WTC11 (cell line): ENCODE data around the gene VAV2. TPM values are rescaled to one million over a fixed set of nuclear protein-coding genes. Genes with fewer than 3 reads are reported as not detected.

Experiments
- ATAC-seq: fragments of 200-7000 bp; cut with Tn5 transposase; 2 replicates; pipeline ENCODE4 v1.10.0; 2021; ENCODE audit warnings: mild to moderate bottlenecking, moderate library complexity
- CTCF ChIA-PET: fragments of 300-600 bp; sonication (Branson Sonifier 250); formaldehyde crosslinking; loops from one replicate; lab custom pipeline; 2021; ENCODE audit warnings: antibody characterized with exemption; lab: Charles Lee
- POLR2A ChIA-PET: fragments of 350-600 bp; sonication (Branson Sonifier 250); formaldehyde crosslinking; loops from one replicate; lab custom pipeline; 2021; ENCODE audit warnings: antibody characterized with exemption; lab: Charles Lee
- DNase-seq: peaks from one replicate; pipeline ENCODE4 v3.0.0; 2021; ENCODE audit warnings: low spot score
- H3K27ac Mint-ChIP-seq: 2 replicates; pipeline ENCODE4 v1.8.0; 2021; ENCODE audit warnings: mixed read lengths
- H3K27me3 Mint-ChIP-seq: 2 replicates; pipeline ENCODE4 v1.8.0; 2021; ENCODE audit warnings: low read depth, mild to moderate bottlenecking, moderate library complexity, mixed read lengths
- H3K36me3 Mint-ChIP-seq: 2 replicates; pipeline ENCODE4 v1.8.0; 2021; ENCODE audit warnings: mixed read lengths
- H3K4me1 Mint-ChIP-seq: 2 replicates; pipeline ENCODE4 v1.8.0; 2022; ENCODE audit warnings: mixed read lengths
- H3K4me3 Mint-ChIP-seq: 2 replicates; pipeline ENCODE4 v1.8.0; 2021; ENCODE audit warnings: mild to moderate bottlenecking, moderate library complexity, mixed read lengths
- H3K9me3 Mint-ChIP-seq: 2 replicates; pipeline ENCODE4 v1.8.0; 2021; ENCODE audit warnings: mixed read lengths
- ATF2 ChIP-seq: sonication (generic); formaldehyde crosslinking; IDR thresholded peaks from 2 replicates; pipeline ENCODE4 v1.8.1; 2022; ENCODE audit warnings: low read depth, missing genetic modification reagents, borderline replicate concordance
- CBFB ChIP-seq: sonication (generic); formaldehyde crosslinking; IDR thresholded peaks from 2 replicates; pipeline ENCODE4 v1.8.1; 2022; ENCODE audit warnings: mild to moderate bottlenecking, low read depth, missing genetic modification reagents
- CREB1 ChIP-seq: sonication (generic); formaldehyde crosslinking; IDR thresholded peaks from 2 replicates; pipeline ENCODE4 v1.8.0; 2023; ENCODE audit warnings: mild to moderate bottlenecking, missing genetic modification reagents
- ELF4 ChIP-seq: sonication (generic); formaldehyde crosslinking; IDR thresholded peaks from 2 replicates; pipeline ENCODE4 v1.8.1; 2022; ENCODE audit warnings: low read depth, mild to moderate bottlenecking, moderate library complexity, missing genetic modification reagents
- ESRRA ChIP-seq: sonication (generic); formaldehyde crosslinking; IDR thresholded peaks from 2 replicates; pipeline ENCODE4 v1.8.1; 2022; ENCODE audit warnings: mild to moderate bottlenecking, missing genetic modification reagents, borderline replicate concordance
- GABPB1 ChIP-seq: sonication (generic); formaldehyde crosslinking; IDR thresholded peaks from 2 replicates; pipeline ENCODE4 v1.8.1; 2023; ENCODE audit warnings: mild to moderate bottlenecking, missing genetic modification reagents
- GRHL2 ChIP-seq: fragments of 250-450 bp; sonication (Bioruptor Pico); IDR thresholded peaks from 2 replicates; pipeline ENCODE4 v1.8.0; 2022; ENCODE audit warnings: mild to moderate bottlenecking, moderate library complexity; ENCODE audit not compliant: insufficient replicate concordance, severe bottlenecking
- GTF2I ChIP-seq: fragments of 250-450 bp; sonication (Bioruptor Pico); conservative IDR thresholded peaks from 2 replicates; pipeline ENCODE4 v1.4.0; 2021; ENCODE audit warnings: mild to moderate bottlenecking
- HMGA2 ChIP-seq: fragments of 250-450 bp; sonication (Bioruptor Pico); IDR thresholded peaks from 2 replicates; pipeline ENCODE4 v1.4.0; 2021; ENCODE audit warnings: mild to moderate bottlenecking, moderate library complexity
- JAZF1 ChIP-seq: fragments of 250-450 bp; sonication (Bioruptor Pico); IDR thresholded peaks from 2 replicates; pipeline ENCODE4 v1.9.0; 2021; ENCODE audit warnings: moderate library complexity, mild to moderate bottlenecking, inconsistent platforms
- KAT7 ChIP-seq: sonication (generic); formaldehyde crosslinking; IDR thresholded peaks from 2 replicates; pipeline ENCODE4 v1.8.1; 2023; ENCODE audit warnings: missing genetic modification reagents, mild to moderate bottlenecking, borderline replicate concordance
- MYBL2 ChIP-seq: sonication (generic); formaldehyde crosslinking; IDR thresholded peaks from 2 replicates; pipeline ENCODE4 v1.8.1; 2023; ENCODE audit warnings: mild to moderate bottlenecking, moderate library complexity, missing genetic modification reagents
- OVOL2 ChIP-seq: fragments of 250-450 bp; sonication (Bioruptor Pico); IDR thresholded peaks from 2 replicates; pipeline ENCODE4 v1.9.0; 2021; ENCODE audit warnings: mild to moderate bottlenecking, borderline replicate concordance
- PRRX2 ChIP-seq: fragments of 250-450 bp; sonication (Bioruptor Pico); IDR thresholded peaks from 2 replicates; pipeline ENCODE4 v1.8.0; 2021; ENCODE audit warnings: mild to moderate bottlenecking
- RORB ChIP-seq: fragments of 250-450 bp; sonication (Bioruptor Pico); IDR thresholded peaks from 2 replicates; pipeline ENCODE4 v1.9.0; 2021; ENCODE audit warnings: mild to moderate bottlenecking
- SMAD4 ChIP-seq: sonication (generic); formaldehyde crosslinking; IDR thresholded peaks from 2 replicates; pipeline ENCODE4 v1.8.0; 2022; ENCODE audit warnings: mild to moderate bottlenecking, missing genetic modification reagents
- SOX15 ChIP-seq: fragments of 250-450 bp; sonication (Bioruptor Pico); IDR thresholded peaks from 2 replicates; pipeline ENCODE4 v1.9.0; 2021; ENCODE audit warnings: mild to moderate bottlenecking
- ZNF138 ChIP-seq: sonication (generic); formaldehyde crosslinking; conservative IDR thresholded peaks from 2 replicates; pipeline ENCODE4 v1.8.1; 2022; ENCODE audit warnings: mild to moderate bottlenecking, moderate library complexity, missing genetic modification reagents
- ZNF671 ChIP-seq: fragments of 250-450 bp; sonication (Bioruptor Pico); IDR thresholded peaks from 2 replicates; pipeline ENCODE4 v1.8.0; 2021; ENCODE audit warnings: mild to moderate bottlenecking
- total RNA-seq: library from RNA; stranded (reverse); gene quantifications from 3 replicates; pipeline ENCODE4 v1.2.3, GENCODE V29; 2021
- TF ChIP-seq, protein P1 (sequence below): fragments of 250-450 bp; sonication (Bioruptor Pico); IDR thresholded peaks from 2 replicates; pipeline ENCODE4 v1.8.0; 2021; ENCODE audit warnings: mild to moderate bottlenecking
- TF ChIP-seq, protein P2 (sequence below): sonication (generic); formaldehyde crosslinking; IDR thresholded peaks from 2 replicates; pipeline ENCODE4 v1.8.0; 2022; ENCODE audit warnings: mild to moderate bottlenecking, missing genetic modification reagents

VAV2 gene
- total RNA-seq, 1 experiment from 2014 or later, result 39.7 TPM

DNA sequence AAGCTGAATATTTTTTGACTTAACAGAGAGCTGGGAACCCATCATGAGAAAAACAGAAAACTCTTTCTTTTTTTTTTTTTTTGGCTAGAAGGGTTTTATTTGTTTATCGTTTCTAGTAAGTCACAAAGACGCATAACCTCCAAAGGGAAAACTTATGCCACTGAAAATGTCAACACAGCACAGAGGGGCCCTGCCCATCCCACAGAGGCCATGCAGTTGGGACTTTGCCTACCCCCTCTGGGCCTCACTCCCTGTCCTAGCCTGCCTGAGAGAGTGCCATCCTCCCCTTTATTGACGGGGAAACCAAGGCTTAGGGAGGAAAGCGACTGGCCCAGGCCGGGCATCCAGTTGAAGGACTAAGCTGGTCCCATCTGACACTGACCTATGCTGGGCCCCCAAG is 74.7 kb downstream of the VAV2 start (continued):
- TF ChIP-seq PRRX2 (no peak), OVOL2 (CRISPR knock-in tag) (no peak), GRHL2 (no peak), HMGA2 (CRISPR knock-in tag) (no peak)
- TF ChIP-seq, all 79 proteins: peak for 0

GRCh38 chr9:133916159-133916541 is 76.0 kb downstream of the VAV2 start:
- DNase-seq, result no peak
- H3K4me3 Mint-ChIP-seq, result no peak overlapping the region
- H3K4me1 Mint-ChIP-seq, result peaks cover 44% of the 10 kb centered on the region
- POLR2A ChIA-PET, result no interaction called here
- CTCF ChIA-PET, result interaction anchor here (0.7 to 2.3 kb wide), 3 partner anchors 8 to 174 kb away, joined by 4 to 7 read pairs (median 4); no protein-coding TSS in a partner anchor
- peak overlapping the region; percentile 85 for H3K27ac Mint-ChIP-seq
- no peak for TF ChIP-seq CREB1 (CRISPR knock-in tag)
- no peak for TF ChIP-seq RORB (CRISPR knock-in tag)
- TF ChIP-seq KAT7 (CRISPR knock-in tag), result no peak
- no peak for TF ChIP-seq OVOL2 (CRISPR knock-in tag)
- TF ChIP-seq JAZF1 (CRISPR knock-in tag), result no peak
- TF ChIP-seq GABPB1 (CRISPR knock-in tag), result no peak
- TF ChIP-seq, all 79 proteins: peak for 0
- H3K27me3 Mint-ChIP-seq, result no peaks in the 10 kb centered on the region
- no peaks in the 10 kb centered on the region for H3K36me3 Mint-ChIP-seq
- no peaks in the 10 kb centered on the region for H3K9me3 Mint-ChIP-seq
- no peak for ATAC-seq

DNA sequence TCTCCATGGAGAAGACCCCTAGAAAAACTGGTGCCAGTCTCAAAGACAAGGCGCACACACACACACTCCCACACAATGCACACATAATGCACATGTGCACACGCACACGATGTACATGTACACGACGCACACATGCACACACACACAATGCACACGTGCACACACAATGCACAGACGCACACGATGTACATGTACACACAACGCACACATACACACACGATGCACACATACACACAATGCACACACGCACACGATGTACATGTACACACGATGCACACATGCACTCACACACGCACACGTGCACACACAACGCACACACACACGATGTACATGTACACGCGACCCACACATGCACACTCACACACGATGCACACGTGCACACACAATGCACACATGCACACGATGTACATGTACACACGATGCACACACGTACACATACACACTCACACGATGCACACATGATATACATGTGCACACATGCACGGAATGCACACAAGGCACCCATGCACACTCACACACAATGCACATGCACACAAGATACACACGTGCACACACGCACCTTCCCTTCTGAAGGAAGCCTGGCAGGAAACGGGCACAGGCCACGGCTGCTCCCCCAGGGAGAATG is 76.5 kb downstream of the VAV2 start:
- H3K4me1 Mint-ChIP-seq, result peaks cover 44% of the 10 kb centered on the region
- no peak for DNase-seq
- H3K27me3 Mint-ChIP-seq, result no peaks in the 10 kb centered on the region
- H3K27ac Mint-ChIP-seq, result peak overlapping the region; percentile 85
- peak overlapping the region; percentile 24; the same call in 1 of the 2 replicates for H3K4me3 Mint-ChIP-seq
- POLR2A ChIA-PET, result no interaction called here
- TF ChIP-seq ZNF138 (CRISPR knock-in tag) (no peak), CBFB (no peak), GTF2I (no peak), SMAD4 (CRISPR knock-in tag) (no peak), ESRRA (CRISPR knock-in tag) (no peak), ZNF671 (no peak), ELF4 (no peak), CREB1 (CRISPR knock-in tag) (no peak), ATF2 (CRISPR knock-in tag) (no peak), MYBL2 (CRISPR knock-in tag) (no peak), SOX15 (CRISPR knock-in tag) (no peak)
- TF ChIP-seq, protein P1, sequence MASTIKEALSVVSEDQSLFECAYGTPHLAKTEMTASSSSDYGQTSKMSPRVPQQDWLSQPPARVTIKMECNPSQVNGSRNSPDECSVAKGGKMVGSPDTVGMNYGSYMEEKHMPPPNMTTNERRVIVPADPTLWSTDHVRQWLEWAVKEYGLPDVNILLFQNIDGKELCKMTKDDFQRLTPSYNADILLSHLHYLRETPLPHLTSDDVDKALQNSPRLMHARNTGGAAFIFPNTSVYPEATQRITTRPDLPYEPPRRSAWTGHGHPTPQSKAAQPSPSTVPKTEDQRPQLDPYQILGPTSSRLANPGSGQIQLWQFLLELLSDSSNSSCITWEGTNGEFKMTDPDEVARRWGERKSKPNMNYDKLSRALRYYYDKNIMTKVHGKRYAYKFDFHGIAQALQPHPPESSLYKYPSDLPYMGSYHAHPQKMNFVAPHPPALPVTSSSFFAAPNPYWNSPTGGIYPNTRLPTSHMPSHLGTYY (CRISPR knock-in tag), result no peak
- TF ChIP-seq, protein P2, sequence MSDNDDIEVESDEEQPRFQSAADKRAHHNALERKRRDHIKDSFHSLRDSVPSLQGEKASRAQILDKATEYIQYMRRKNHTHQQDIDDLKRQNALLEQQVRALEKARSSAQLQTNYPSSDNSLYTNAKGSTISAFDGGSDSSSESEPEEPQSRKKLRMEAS (CRISPR knock-in tag), result no peak
- TF ChIP-seq, all 79 proteins: peak for 0
- H3K9me3 Mint-ChIP-seq, result no peaks in the 10 kb centered on the region
- no peak for ATAC-seq
- CTCF ChIA-PET, result interaction anchor here (0.7 kb wide), 1 partner anchor 9 kb away, joined by 4 read pairs; no protein-coding TSS in a partner anchor
- no peaks in the 10 kb centered on the region for H3K36me3 Mint-ChIP-seq
